GM18873 (cell line): ENCODE data around the gene SMYD3.

Experiments
- ATAC-seq: cut with Tn5 transposase; IDR thresholded peaks from one replicate; pipeline ENCODE4 v1.9.1; 2021; ENCODE audit warnings: mild to moderate bottlenecking, moderate library complexity, moderate number of reproducible peaks; ENCODE audit not compliant: unreplicated experiment, low FRiP score

The SMYD3 gene

DNA sequence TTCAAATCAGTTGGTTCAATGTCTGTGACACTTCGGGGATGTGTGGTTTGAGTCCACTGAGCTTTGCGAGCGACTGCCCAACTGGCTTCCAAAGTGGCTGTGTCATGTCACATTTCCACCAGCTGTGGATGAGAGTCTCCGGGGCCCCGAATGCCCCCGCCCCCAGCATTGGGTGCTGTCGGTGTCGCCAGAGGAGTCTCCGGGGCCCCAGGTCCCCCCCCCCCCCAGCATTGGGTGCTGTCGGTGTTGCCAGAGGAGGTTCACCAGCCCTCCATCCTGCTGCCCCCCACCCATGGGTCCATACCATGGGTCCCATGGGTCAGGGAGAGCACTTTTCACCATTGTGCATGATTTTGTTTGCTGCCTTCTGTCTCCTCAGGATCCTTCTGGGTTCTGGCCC is 9.0 kb upstream of the SMYD3 start:
- ATAC-seq = no peak

DNA sequence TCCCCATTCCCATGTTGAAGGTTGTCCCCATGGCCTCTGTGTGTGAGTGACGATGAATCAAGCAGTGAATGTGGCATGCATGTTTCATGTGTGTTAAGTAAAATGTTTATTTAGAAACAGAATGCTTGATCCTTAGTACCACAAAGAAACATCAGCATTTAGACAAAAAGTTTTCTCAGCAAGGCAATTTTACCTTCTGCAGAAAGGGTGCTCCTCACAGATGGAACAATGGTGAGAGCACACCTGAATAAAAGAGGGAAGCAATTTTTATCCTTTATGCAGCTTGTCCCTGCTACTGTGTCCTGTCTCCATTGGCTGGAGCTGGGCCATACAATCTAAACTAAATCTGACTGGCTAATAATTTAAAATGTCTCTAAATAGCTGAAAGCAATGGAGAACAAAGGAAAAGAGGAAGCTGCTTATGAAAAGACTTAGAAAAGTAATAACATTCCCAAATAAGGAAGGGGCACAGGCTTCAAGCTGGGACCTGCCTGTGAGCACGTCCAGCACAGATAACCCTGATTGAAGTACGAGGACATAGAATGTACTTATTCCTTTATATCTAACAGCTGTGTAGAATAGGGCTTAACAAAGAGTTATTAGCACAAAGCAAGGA is 8.4 kb upstream of the SMYD3 start:
- no peak for ATAC-seq

DNA sequence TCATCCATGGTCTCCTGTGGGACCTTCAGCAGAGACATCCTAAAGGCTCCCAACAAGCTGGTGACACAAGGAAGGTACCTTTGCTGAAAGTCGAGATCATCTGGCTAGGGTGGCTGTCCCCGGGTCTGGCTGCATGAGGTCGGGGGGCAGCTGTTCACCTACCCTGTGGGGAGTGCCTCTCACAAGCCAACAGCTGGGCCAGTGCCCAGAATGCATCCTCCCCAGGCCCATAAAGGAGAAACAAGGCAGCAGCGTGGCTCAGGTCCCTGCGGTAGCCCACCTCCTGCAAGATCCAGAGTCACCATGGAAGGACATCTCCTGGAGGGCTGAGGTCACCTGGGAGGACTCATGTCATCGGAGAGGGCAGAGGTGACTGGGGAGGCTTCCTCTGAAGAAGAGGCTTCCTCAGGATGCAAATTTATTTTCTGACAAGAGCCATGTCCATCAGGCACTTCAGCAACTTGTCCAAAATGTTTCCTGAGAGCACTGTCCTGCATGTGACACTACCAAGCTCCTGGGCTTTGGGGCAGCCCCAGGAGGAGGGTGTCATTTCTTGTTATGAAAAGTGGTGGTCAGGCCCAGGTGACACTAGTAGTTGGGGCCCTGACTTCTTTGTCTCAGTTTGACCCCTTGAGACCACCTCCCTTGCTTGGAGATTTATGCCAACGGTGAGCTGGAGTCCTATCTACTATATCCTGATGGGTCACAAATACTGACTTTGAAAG is 6.7 kb upstream of the SMYD3 start:
- ATAC-seq = no peak

DNA sequence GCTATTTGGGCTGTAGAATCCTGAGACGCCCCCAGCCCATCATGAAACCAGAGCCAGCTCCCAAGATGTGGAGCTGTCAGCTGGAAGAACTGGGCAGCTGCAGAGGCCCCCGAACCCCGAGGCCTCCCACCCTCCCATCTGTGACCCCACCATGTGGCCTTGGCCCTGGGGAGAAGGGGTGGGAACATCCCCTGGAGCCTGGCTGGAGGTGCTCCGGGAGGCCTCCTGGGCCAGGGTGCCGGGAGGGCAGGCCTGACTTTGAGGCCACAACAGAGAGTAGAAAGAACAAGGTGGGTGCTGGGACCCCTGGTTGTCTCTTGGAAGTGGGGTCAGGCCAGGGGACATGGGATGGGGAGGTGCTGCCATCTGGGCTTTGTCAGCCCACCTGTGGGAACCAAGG is 6.0 kb upstream of the SMYD3 start:
- no peak for ATAC-seq

DNA sequence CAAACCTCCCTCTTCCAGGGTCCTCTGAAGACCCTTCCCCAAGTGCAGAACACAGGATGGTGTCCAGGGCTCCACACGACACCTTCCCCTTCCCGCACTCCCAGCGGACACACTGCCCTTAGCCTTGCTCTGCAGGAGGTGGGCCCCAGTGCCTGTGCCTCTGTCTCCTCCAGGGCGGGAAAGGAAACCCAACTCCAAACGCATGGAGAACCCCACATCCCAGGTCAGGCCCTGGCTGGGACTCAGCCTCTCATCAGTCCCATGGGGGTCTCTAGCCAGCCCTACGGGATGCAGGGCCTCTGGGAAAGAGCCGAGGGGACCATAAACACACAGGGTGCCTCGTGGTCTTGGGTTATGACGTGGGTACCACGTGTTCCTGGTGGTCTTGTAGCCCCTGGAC is 5.6 kb upstream of the SMYD3 start:
- ATAC-seq = no peak

DNA sequence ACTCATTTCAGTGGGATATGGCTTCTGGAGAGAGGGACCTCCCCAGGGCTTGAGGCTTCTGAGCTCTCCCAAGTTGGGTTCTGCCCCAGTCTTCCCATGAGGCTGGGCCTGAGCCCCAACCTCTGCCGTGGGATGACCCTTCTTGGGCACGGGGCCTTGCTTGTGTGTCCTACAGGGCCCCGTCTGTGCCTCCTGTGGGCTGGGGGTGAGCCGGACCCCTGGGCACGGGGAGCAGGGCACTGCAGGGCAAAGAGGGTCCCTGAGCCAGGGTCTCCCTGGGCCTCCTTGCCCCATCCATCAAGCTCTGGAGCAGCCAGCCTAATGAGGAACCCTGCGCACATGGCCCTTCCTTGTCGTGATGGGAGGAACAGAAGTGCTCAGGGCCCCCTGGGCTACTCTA is 5.2 kb upstream of the SMYD3 start:
- ATAC-seq = no peak

DNA sequence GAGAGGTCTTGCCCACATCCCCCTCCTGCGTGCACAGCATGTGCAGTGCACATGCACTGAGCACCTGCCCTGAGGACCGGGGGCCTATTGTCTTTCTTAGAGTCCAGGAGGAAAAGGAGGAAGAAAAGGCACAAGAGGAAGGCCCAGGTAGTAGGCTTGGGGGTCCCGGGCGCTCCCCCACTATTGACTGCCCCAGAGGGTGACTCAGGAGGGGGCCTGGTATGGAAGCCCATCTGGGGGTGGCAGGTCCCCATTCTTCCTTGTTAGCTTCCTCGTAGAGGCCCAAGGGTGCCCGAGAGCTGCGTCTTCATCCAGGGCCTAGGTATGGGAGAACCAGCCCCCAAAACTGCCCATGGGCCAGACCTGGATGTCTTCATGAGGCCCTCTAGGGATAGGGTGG is 4.1 kb upstream of the SMYD3 start:
- no peak for ATAC-seq

DNA sequence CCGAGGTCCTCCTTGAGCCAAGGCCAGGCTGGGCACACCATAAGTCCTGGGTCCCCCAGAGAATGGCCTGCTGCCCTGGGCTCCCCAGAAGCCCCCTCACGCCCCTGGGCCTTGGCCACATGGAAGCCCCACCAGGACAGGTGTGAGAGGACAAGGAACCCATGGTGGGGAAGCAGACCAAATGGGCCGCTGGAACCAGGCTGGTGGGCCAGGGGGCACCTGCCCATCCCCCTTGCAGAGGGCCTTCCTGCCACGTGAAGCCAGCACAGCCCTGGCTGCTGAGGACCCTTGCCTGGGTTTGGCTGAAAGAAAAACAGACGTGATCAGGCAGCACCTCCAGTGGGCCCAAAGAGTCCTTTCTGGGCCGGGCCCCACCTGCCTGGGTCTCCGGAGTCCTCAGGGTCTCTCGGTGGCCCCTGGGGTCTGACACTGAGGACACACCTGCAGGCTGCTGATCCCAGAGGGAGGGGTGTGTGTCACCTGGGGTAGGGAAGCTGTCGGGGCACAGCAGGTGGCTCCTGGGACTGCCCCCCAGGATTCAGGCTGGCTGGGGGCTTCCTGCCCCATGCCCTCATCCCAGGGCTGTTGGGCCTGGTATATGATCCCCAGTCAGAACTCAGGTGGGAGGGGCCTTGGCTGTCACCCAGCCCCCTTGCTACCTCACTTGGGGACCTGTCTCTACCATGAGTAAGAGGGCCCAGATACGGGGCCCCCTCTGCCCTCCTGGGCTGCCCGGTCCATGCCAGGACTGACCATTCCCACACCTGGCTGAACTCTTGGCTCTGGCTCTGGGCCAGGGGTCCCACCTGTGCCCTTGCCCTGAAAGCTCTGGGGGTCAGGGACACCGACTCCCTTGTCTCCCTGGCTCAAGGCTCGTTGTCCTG is 3.3 kb upstream of the SMYD3 start:
- no peak for ATAC-seq

DNA sequence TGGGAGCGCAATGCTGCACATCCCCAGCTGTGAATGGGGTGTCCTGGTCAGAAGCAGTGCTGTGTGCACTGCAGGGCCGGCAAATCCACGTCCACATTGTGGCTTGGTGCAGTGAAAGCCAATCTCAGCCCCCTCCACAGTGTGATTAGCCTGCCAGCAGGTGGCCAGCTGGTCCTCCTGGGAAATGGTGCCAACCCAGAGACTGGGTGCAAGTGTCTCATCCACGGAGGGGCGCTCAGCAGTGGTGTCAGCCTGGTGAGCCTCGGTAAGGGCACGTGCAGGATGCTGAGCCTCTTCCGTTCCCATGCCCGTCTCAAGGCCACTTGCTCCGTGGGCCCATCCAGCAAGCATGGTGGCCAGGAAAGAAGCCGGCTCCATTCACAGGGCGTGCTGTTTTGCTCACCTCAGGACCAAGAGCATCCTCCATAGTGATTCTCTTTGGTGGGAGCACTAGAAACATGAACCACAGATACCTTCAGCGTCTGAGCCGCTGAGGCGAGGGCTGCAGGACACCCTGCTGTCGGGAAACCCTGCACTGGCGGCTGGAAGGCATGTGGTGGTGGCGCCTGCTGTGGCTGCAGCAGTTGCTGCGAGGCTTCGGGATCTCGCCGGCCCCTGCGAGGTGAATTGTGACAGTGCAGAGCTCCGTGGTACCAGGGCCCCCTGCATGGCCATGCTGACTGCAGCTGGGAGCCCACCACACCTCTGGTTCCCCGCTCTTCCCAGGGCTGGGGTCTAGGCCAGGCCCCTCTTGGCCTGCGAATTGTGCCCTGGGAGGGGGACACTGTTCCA is 2.0 kb upstream of the SMYD3 start:
- ATAC-seq = no peak

DNA sequence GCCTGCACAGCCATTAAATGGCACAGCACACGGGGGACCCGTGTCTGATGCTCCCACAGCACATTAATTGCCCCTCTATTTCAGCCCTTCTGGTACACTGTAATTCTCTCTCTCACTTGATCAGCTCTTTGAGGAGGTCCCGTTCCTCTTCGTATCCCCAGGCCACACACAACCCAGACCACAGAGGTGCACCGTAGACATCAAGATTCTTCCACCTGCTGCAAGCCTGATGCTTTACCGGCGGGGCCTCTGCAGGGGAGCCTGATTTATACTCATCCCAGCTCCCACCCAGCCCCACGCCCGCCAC is 759 bp downstream of the SMYD3 start:
- no peak for ATAC-seq

DNA sequence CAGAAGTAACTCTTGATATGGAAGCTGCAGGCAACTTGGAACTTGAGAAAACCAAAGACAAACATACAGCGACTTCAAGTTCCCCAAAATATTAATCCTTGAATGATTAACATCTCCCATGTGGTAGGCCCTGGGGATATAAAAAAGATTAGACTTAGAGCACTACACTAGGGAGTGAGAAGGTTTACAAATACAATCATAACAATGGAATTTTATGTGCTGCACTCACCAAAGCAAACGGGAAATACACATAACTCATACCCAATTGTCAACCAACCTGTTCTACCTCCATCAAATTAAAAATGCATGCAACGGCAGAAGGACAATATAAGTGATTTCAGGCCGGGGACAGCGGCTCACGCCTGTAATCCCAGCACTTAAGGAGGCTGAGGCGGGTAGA is 3.7 kb downstream of the SMYD3 start:
- no peak for ATAC-seq

DNA sequence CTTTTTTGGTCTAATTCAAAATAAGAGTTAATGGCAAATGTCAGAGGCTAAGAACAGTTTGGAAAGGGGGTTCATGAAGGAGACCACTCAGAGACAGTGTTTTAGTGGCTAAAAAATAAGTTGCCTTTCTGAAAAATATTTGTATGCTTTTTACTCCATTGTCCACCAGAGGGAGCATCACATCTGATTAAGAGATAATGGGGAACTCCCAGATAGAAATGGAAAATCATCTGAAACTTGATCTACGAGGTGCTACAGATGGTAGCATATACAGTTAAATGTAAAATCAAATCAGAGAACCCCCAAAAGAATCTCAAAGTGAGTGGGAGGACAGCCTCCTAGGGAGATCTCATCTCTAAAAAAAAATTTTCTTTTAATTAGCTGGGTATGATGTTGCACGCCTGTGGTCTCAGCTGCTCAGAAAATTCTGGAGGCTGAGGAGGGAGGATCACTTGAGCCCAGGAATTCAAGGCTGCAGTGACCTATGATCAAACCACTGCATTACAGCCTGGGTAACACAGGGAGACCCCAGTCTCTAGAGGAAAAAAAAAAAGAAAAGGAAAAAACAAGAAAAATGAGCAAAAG is 9.7 kb downstream of the SMYD3 start:
- ATAC-seq = no peak

DNA sequence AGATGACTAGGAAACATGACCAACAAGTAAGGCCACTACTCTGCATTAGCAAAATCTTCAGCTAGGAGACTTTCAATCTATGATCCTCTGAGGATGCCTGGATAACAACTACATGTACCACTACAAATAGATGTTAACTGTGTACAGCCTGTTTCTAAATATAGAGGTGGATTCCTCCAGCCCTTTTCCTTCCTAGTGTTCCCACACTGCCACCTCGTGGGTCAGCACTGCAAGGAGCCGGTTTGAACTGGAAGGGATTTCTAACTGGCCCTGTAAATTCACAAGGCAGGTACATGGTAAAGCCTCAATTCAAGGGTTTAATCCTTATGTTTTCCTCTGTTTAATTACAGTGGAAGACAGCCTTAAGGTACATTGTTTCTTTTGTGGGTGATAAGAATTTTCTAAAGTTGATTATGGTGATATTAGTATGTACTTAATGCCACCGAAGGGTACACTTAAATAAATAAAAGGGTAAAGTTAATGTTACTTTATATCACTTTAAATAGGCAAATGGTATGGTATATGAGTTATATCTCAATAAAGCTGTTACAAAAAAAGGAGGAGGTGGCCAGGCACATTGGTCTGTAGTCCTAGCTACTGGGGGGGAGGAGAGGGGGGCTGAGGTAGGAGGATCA is 14.4 kb downstream of the SMYD3 start:
- ATAC-seq = no peak

DNA sequence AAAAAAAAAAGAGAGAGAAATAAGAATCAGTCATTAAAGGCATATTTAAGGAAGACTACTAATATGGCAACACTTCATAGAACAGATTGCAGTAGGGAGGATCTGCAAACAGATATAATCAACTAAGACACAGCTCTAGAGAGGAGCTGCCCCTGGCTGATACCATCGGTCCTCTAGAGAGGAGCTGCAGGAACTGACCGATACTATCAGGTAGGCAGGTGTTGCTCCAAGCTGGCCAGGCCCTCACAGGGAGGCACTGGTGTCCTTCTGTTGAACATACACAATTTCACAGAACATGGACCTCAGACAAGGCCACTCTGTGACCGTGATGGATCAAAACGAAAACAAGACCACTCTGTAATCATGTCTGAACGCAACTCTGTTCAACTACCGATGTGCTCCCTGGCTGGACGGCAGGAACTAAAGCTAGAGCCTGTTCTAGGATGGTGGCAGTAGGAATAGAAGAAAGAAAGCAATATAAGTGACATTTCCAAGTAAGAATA is 15.5 kb downstream of the SMYD3 start:
- no peak for ATAC-seq

DNA sequence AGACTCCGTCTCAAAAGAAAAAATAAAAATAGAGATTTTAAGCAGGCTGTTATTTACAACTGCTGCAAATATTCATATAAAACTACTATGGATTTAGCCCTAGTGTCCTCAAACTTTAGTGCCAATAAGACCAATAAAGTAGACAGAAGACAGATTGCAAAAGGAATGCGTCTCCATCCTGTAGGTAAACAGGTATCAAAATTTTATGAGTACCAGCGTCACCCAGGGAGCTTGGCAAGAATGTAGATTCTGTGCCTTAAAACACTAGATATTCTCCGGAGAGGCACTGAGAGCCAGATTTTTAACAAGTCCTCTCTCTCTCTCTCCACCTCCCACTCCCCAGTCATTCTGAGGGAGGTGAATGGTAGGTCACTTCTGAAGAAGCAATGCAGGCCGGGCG is 18.4 kb downstream of the SMYD3 start:
- no peak for ATAC-seq

DNA sequence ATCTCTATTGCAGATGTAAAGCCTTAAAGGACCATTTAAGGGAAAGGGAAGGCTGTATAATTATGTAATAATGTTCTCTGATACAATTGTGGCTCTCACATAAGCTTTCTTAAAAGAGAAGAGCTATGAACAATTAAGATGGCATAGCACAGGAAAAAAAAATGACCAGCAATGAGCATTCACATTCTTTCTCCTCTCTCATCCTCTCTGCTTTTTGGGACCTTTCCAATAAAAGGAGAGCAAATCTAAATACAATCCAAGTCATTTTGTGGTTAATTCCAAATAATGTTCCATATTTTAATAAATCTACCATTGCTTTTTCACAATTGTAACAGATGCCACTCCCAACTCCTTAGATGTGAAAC is 23.5 kb downstream of the SMYD3 start:
- no peak for ATAC-seq

DNA sequence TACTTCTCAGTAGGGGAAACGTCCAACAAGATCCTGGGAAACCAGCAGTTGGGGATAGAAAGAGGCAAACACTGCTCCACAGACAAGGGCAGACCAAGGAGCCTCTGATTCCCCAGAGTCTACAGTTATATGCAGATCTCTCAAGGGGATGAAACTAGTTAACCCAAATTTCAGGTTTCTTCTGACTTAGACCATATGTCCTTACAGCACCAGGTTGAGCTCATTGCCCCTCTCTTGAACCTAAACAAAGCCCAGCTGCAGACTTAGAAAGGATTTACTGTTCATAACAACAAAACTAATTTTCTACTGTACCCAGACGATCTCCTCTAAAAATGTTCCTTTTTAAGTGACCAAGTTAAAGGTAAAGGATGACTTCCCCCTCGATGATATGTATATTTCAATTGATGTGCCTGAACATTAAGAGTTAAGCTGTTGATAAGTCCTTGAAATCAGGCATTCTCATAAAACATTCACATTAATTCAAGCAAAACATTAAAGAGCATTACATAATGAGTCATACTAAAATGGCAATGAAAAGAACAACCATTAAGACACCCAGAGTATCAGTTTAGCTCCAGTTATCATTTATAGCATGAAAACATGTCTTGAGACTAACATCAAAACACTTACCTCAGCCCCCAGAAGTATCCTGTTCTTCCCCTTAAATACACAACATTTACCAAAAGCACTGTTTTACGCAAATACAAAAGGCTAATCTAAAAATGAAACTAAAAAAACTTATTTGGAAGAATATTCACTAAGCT is 24.1 kb downstream of the SMYD3 start:
- no peak for ATAC-seq

DNA sequence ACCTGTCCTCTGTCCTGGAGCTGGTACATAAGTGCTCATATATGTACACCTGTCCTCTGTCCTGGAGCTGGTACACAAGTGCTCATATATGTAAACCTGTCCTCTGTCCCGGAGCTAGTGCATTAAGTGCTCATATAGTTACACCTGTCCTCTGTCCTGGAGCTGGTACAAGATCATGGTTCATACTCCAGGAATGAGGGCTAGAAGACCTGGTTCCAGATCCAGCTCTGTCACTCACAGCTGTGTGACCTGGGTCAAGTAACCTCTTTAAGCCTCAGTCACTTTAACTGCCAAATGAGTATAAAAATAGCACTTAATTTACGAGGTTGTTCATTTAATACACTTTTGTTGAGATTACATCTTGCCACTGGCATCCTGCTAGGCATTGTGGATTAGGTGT is 28.0 kb downstream of the SMYD3 start:
- ATAC-seq = no peak

DNA sequence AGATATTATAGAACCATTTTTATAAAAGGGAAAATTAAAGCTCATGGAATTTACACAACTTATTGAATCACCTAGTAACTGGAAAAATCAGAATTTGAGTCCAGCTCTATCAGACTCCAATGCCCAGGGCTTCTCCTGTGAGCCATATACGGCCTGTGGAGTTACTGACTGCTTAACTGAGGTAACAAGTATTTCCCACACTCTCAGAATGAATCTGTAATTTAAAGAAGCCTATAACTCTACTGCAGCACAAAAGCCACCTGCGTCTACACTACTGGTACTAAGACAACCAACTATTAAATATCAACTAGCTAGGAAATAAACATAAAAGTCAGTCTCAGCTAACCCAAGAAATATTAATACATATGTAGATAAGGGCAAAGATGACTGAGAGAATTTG is 29.4 kb downstream of the SMYD3 start:
- ATAC-seq = no peak
